GM18502 (cell line): ENCODE data around the gene VWDE.

ENCODE experiments used
- ATAC-seq: cut with Tn5 transposase; IDR thresholded peaks from one replicate; pipeline ENCODE4 v1.9.1; 2021; ENCODE audit warnings: mild to moderate bottlenecking; ENCODE audit not compliant: unreplicated experiment, poor library complexity

The VWDE gene

DNA sequence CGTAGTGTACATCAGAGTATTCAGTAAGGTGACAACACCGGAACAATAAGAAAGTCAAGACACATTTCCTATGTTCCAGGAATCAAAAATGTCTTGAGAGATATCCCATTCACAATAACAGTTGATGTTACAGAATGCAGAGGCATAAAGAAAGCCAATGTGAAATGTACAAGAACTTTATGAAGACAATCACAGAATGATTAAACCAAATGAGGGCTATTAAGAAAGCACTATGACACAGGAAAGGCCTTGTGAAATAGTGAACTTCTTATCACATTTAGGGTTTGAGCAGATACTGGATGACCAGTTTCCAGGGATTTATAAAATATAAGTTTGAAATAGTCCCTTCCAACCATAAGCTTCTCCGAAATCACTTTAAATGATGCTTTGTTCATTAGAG, 52.7 kb downstream of the VWDE start:
- ATAC-seq: no peak

GRCh38 chr7:12337095-12337494, 66.6 kb downstream of the VWDE start:
- ATAC-seq: no peak

DNA sequence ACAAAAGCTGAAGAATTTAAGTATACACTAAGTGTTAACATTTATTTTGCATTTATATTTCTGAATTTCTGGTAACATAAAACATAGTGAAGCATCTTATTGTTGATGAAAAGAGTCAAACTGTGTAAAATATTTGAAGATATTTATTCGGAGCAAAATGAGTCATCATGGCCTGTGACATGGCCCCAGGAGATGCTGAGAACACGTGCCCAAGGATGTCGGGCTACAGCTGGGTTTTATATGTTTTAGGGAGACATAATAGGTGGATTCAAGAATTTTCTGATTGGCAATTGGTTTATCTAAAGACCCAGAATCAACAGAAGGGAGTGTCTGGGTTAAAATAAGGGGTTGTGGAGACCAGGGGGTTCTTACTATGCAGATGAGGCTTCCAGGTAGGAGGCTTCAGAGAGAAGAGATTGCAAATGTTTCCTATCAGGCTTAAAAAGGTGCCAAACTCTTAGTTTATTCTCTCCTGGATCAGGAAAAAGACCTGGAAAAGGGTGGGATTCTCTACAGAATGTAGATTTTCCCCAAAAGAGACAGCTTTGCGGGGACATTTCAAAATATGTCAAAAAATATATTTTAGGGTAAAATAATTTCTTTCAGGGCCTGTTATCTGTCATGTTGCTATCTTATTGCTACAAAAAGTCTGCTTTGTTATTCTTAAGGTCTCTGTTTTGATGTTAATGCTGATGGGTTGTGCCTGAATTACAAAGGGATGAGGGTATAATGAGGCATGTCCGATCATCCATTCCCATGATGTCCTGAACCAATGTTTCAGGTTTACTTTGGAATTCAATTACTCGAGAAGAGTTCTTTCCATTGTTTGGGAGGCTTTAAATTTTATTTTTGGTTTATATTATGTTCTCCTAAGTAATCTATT, 74.5 kb downstream of the VWDE start:
- ATAC-seq: no peak

DNA sequence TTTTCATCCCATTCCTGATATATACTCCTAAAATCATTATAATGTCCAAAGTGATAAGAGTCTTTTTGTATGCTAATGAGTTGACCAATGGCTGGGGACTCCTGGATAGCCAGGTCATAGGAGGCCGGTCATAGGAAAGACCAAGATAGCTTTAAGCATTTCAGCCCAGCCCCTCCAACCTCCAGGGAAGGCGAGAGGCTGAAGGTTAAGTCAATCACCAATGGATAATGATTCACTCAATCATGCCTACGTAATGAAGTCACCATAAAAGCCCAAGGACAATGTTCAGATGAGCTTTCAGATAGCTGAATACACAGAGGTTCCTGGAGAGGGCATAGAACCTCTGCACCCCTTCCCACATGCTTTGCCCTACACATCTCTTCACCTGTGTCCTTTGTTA, 75.7 kb downstream of the VWDE start:
- no peak for ATAC-seq

GRCh38 chr7:12325646-12326045, 78.0 kb downstream of the VWDE start:
- no peak for ATAC-seq

GRCh38 chr7:12323415-12323814, 80.2 kb downstream of the VWDE start:
- no peak for ATAC-seq

- ATAC-seq: peak; percentile 90
Measured at GRCh38 chr7:12322903-12323300, 80.8 kb downstream of the VWDE start.

DNA sequence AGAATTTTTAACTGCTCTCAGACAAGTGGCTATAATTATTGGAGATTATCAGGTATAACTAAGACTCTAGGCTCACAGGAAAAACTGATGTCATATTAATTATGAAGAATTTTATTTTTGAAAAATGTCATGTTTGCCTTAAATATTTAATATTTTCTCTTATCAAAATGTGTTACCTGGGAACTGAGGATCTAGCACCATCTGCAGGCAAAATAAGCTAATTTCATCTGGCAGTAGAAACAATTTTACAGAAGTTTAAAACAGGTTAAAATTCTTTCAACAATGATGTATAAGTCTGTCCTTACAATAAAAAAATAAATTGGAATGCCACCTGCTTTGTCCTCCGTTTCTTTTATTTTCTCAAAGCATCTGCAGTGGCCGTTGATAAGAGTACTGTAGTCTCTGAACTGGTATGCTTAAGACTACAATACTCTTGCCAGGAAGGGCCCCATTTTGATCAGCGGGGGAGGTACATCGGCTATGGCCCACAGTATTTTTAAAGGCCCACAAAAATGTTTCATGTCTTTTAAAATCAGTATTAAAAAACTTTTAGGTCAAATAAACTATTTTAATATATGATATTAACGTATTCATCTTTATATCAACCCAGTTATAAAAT, 81.3 kb downstream of the VWDE start:
- peak; percentile 27 for ATAC-seq

GRCh38 chr7:12320987-12321647, 82.5 kb downstream of the VWDE start:
- no peak for ATAC-seq

DNA sequence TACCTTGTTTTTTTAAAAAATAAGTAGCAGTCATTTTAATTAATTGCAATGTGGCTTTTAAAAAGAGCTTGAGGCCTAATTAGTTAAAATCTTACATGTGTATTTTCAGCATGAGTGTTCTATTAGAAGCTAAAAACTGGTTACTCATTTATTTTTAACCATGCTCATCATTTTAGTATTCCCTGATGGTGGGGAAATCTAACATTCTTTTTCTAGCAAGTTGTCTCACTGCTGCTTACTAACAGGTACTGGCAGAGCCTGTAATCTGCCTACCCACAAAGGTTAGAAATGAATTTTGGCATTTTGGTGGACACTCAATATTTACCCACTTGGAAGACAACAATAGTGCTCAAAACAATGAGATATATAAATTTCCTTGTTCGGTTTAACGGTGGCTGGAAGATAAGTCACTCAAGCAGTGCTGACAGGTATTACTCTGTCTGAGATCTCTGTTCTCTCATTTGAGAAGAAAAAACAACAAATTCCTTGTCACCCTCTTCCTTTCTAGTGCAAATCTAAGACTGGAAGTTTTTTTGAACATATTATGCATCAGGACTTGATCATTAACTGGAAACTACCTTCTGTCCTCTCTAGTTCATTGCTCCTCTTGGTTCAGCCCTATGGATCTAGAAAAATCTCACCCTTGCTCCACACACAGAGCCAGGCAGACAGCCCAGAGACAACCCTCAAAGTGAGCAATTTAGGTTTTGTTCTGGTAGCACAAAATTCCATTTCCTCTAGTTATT, 83.3 kb downstream of the VWDE start:
- no peak for ATAC-seq

- no peak for ATAC-seq
Measured at GRCh38 chr7:12317675-12318074, 86.0 kb downstream of the VWDE start.

- no peak for ATAC-seq
Measured at GRCh38 chr7:12316925-12317324, 86.7 kb downstream of the VWDE start.

GRCh38 chr7:12315049-12315448, 88.6 kb downstream of the VWDE start:
- no peak for ATAC-seq

GRCh38 chr7:12314199-12314598, 89.5 kb downstream of the VWDE start:
- peak; percentile 88 for ATAC-seq

- ATAC-seq: no peak
Measured at GRCh38 chr7:12305502-12305901, 98.2 kb downstream of the VWDE start.

GRCh38 chr7:12303495-12303894, 100.2 kb downstream of the VWDE start:
- no peak for ATAC-seq

DNA sequence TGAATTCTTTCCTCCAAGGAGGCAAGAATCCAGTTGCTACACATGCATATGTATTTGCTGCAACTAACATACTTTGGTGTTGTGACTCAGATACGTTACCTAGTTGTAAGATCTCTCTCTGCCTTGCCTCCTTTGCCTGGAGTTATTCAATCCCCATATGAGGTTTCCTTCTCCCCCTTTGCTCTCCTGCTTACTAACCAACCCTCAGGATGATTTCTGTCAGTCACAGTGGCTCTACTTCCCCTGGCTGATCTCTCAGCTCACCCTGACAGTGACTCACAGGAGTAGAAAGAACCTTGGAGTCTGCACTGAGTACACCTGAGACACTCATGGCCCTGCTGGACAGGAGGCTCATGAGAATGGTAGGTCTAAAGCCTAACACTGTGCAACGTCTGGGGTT, 100.6 kb downstream of the VWDE start:
- no peak for ATAC-seq

- no peak for ATAC-seq
Measured at GRCh38 chr7:12300415-12300814, 103.2 kb downstream of the VWDE start.

DNA sequence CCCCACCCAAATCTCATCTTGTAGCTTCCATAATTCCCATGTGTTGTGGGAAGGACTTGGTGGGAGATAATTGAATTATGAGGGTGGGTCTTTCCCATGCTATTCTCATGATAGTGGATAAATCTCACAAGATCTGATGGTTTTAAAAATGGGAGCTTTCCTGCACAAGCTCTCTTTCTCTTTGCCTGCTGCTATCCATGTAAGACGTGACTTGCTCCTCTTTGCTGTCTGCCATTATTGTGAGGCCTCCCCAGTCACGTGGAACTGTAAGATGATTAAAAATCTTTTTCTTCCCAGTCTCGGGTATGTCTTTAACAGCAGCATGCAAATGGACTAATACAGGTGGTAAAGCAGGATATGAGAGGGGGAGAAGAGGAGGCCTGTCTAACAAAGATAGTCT, 104.3 kb downstream of the VWDE start:
- ATAC-seq: no peak

DNA sequence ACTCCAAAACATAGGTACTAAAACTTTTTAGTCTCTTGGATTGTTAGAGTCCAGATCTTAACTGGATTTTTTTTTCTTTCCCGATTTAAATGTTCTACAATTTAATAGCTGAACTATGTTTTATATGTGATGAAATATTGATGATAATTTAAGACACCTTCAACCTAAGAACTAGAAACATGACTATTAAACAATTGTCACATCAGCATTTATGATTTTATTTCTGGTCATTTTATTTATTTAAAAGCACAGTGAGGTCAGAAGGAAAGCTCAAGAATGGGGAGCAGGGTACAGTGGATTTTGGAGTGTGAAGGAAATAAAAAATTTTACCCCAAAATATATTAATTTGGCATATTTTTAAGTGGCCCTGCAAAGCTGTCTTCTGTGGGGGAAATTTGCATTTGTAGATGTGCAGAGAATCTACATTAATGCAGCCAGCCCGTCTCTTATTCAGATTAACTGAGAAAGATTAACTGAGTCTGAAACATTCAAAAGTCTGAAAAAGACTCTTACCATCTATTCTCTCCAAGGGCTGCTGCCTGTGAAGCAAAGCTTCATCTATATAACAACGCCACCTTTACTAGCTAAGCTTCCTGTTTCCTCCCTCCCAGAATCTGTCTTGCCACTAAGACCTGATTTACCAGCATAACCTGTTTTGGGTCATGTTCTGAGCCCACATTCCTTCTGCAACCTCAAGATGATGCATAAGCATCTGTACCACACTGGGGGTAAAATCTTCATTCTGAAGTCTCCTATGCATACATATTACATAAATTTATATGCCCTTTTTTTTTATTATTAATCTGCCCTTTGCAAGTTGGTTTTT, 106.2 kb downstream of the VWDE start:
- ATAC-seq: no peak
